GM21717 (cell line): ENCODE results near the gene STIM1.
"Not testable (repeated sequence)": the region's sequence is repeated elsewhere in the genome, so short reads cannot be mapped to it uniquely, and the experiment has no call there.

Experiments used
- ATAC-seq: cut with Tn5 transposase; IDR thresholded peaks from one replicate; pipeline ENCODE4 v1.9.1; 2021; ENCODE audit warnings: mild to moderate bottlenecking, moderate library complexity; ENCODE audit not compliant: unreplicated experiment

STIM1 gene

DNA sequence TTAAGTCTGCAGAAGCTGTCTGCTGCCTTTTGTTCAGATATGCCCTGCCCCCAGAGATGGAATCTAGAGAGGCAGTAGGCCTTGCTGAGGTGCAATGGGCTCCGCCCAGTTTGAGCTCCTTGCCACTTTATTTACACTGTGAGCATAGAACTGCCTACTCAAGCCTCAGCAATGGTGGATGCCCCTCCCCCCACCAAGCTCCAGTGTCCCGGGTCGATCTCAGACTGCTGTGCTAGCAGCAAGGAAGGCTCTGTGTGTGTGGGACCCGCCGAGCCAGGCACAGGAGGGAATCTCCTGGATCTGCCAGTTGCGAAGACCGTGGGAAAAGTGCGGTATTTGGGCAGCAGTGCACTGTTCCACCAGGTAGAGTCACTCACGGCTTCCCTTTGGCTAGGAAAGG, 161.1 kb downstream of the STIM1 start:
- ATAC-seq = not testable (repeated sequence)

GRCh38 chr11:4017129-4017528, 161.7 kb downstream of the STIM1 start:
- ATAC-seq = no peak

DNA sequence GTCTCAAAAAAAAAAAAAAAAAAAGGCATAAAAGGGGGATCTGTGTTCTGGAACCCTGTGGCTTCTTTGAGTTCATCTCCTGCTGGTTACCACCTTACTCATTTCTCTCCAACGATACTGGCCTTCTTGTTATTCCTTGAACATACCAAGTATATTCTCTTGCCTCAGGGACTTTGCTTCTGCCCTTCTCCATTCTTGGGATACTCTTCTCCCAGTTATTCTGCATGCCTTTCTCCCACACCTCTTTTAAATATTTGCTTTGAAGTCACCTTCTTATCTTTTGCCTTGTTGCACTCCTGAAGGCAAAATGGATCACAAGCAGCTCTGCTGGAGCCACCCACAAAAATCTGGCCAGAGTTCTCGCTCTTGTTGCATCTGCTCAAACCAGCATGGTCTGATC, 163.2 kb downstream of the STIM1 start:
- ATAC-seq = no peak

- ATAC-seq = no peak
These were observed 164.4 kb downstream of the STIM1 start for GRCh38 chr11:4019891-4020290.

GRCh38 chr11:4022669-4023068, 167.2 kb downstream of the STIM1 start:
- no peak for ATAC-seq

GRCh38 chr11:4025248-4025966, 169.9 kb downstream of the STIM1 start:
- no peak for ATAC-seq

GRCh38 chr11:4025967-4026324, 170.5 kb downstream of the STIM1 start:
- no peak for ATAC-seq

GRCh38 chr11:4026389-4026788, 170.9 kb downstream of the STIM1 start:
- ATAC-seq = no peak

DNA sequence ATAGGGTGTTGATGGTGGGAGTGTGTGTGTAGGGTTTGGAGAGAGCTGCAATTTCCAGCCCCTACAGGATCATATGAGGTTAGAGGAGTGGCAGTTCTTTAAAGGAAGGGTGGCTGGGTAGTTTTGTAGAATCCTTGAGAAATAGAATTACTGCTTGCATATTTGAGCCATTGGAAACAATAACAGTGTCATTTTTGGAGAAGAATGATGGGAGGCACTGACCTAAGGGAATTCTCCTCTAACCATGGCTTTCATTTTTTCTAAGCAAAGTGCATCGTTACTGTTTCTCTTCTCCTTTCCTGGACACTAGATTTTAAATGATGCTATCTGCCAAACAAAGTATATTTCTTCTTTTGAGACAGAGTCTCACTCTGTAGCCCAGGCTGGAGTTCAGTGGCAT, 172.3 kb downstream of the STIM1 start:
- ATAC-seq = no peak

- no peak for ATAC-seq
These were observed 174.7 kb downstream of the STIM1 start for GRCh38 chr11:4030197-4030596.

GRCh38 chr11:4032097-4032496, 176.6 kb downstream of the STIM1 start:
- ATAC-seq = no peak

- ATAC-seq = no peak
These were observed 180.5 kb downstream of the STIM1 start for GRCh38 chr11:4035985-4036384.

DNA sequence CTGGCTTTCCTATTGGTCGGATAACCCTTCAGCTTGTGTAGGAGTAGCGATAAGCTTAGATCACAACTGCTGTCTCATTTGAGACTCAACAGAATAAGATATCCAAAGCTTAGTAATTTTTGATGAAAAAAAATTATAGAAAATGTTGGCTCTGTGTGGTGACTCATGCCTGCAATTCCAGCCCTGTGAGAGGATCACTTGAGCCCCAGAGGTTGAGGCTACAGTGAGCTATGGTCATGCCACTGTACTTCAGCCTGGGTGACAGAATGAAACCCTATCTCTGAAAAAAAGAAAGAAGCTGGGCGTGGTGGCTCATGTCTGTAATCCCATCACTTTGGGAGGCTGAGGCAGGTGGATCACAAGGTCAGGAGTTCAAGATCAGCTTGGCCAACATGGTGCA, 183.5 kb downstream of the STIM1 start:
- ATAC-seq = no peak

DNA sequence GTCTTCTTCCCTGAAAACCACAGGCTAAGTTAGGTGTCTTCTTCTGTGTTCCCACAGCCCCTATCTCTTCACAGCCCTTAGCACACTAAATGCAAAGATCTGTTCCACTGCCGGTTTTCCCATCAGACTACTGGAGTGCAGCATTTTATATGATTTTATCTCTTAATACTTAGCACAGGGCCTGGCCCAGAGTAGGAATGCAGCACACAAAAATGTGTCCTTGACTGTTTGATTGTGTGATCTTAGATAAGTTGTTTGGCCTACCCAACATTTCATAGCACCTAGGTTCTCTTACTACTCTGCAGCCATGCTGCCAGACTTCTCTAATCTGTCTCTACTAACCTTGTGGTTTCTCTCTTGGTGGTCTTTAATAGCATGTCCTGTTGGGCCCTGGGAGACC, 185.0 kb downstream of the STIM1 start:
- no peak for ATAC-seq

GRCh38 chr11:4041731-4042391, 186.4 kb downstream of the STIM1 start:
- ATAC-seq = no peak

DNA sequence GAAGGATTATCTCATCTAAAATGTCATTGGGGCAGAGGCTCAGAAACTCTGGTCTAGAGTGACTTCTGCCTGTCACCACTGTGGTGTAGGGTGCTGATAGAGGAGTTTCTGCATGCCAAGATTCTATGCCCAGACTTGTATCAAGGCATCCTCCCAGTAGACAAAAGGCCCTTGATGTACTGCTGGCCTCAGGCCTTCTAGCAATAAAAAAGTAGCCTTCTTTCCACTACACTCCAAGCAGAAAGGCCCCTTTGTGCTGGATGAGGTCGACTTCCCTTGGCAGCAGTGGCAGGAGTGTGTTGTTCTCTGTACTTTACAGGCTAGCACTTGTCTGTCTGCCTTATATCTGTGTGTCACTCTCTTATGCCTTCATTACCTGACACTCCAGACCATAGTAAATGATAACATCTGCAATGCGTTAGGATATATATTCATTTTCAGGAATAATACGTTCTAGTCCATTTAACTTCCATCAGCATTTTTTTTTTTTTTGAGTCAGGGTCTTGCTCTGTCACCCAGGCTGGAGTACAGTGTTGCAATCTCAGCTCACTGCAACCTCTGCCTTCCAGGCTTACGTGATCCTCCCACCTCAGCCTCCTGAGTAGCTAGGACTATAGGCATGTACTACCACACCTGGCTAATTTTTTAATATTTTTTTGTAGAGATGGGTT, 189.6 kb downstream of the STIM1 start:
- ATAC-seq = no peak

GRCh38 chr11:4048340-4048739, 192.9 kb downstream of the STIM1 start:
- ATAC-seq = no peak

- no peak for ATAC-seq
These were observed 193.5 kb downstream of the STIM1 start for GRCh38 chr11:4049006-4049405.

DNA sequence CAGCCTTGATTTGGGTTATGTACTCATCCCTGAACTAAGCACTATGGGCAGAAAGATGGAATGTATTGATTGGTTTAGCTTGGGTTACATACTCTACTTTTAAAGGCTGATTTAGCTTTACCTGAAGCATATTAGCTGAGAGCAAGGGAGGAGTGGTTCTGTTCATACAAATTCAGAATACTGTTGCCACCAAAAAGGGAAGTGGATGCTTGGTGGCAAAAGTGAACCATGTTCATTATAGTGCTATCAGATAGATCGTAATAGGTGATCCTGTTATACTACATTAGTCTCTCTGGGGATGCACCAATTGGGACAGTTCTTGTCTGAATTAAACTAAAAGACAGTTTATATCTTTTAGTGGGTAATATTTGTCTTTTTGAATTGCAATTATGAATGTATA, 194.7 kb downstream of the STIM1 start:
- ATAC-seq = no peak

DNA sequence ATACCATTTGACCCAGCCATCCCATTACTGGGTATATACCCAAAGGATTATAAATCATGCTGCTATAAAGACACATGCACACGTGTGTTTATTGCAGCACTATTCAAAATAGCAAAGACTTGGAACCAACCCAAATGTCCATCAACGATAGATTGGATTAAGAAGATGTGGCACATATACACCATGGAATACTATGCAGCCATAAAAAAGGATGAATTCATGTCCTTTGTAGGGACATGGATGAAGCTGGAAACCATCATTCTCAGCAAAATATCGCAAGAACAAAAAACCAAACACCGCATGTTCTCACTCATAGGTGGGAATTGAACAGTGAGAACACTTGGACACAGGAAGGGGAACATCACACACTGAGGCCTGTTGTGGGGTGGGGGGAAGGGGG, 197.7 kb downstream of the STIM1 start:
- ATAC-seq = not testable (repeated sequence)

GRCh38 chr11:4054643-4055042, 199.2 kb downstream of the STIM1 start:
- ATAC-seq = no peak

- ATAC-seq = no peak
These were observed 204.0 kb downstream of the STIM1 start for GRCh38 chr11:4059424-4059823.
